Measurements from ENCODE around the gene GPR183.

Gene GPR183

DNA sequence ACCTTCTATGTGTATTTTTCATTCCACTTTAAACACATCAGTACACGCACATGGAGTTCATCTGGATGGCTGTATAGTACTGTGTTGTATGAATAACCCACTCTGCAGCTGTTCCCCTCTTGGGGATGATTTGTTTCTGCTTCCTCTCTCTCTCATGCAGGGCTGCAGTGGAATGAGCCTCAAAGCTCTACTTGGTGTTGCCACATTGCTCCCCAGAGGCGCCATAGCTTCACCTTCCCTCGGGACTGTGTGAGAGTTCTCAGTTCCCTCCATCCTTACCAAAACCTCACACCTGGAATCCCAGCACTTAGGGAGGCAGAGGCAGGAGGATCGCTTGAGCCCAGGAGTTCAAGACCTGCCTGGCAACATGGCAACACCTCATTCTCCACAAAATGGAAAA, 28.4 kb upstream of the GPR183 start:
- no peak for DNase-seq

GRCh38 chr13:99335087-99335486, 27.9 kb upstream of the GPR183 start:
- no peak for DNase-seq

GRCh38 chr13:99334221-99334620, 27.0 kb upstream of the GPR183 start:
- no peak for DNase-seq

- DNase-seq = no peak
Measured at GRCh38 chr13:99332456-99332855, 25.3 kb upstream of the GPR183 start.

- DNase-seq = no peak
Measured at GRCh38 chr13:99331881-99332293, 24.7 kb upstream of the GPR183 start.

DNA sequence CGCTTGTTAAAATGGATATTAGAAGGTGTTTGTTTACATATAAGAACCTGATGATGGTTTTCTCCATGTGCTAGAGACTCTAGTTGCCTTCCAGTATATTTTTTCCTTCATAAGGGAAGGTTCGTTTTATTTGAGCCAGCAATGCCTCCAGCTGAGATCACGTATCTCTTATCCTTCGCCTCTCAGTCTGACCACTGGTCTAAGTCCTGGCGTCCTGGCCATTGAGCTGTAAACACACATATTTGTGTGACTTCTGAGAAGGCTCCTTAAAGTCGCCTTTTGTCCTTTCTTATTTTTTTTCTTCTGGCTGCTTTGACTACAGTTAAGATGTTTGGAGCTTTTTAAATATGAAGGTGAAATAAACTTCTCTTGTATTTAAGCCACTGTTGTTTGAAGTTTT, 23.7 kb upstream of the GPR183 start:
- DNase-seq = no peak

GRCh38 chr13:99329477-99329876, 22.3 kb upstream of the GPR183 start:
- no peak for DNase-seq

- DNase-seq = no peak
Measured at GRCh38 chr13:99327761-99328160, 20.6 kb upstream of the GPR183 start.

DNA sequence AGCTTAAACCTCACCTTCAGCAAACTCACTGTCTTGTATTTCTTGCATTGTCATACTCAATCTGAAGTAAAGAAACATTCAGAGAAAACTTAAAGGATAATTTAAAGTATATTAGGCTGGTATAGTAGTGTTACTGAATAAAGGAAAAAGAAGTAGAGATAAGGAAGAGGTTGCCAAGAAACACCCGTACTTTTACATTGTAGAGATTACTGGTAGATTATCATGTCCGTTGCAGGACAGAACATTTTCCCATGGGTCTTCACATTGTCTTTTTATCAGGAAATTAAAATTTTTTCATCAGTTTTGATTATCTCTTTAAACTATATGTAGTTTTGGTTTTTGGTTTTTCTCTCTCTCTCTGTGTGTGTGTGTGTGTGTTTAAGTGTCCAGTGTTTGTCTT, 19.9 kb upstream of the GPR183 start:
- DNase-seq = no peak

DNA sequence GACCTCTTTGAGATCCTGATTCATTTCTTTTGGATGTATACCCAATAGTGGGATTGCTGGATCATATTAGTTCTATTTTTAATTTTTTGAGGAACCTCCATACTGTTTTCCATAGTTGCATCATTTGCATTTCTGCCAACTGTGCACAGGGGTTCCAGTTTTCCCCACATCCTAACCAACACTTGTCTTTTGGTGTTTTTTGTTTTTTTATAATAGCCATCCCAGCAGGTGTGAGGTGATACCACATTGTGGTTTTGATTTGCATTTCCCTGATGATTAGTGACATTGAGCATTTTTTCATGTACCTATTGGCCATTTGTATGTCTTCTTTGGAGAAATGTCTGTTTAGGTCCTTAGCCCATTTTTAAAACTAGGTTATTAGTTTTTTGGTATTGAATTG, 18.8 kb upstream of the GPR183 start:
- DNase-seq = no peak

- no peak for DNase-seq
Measured at GRCh38 chr13:99323488-99323887, 16.3 kb upstream of the GPR183 start.

DNA sequence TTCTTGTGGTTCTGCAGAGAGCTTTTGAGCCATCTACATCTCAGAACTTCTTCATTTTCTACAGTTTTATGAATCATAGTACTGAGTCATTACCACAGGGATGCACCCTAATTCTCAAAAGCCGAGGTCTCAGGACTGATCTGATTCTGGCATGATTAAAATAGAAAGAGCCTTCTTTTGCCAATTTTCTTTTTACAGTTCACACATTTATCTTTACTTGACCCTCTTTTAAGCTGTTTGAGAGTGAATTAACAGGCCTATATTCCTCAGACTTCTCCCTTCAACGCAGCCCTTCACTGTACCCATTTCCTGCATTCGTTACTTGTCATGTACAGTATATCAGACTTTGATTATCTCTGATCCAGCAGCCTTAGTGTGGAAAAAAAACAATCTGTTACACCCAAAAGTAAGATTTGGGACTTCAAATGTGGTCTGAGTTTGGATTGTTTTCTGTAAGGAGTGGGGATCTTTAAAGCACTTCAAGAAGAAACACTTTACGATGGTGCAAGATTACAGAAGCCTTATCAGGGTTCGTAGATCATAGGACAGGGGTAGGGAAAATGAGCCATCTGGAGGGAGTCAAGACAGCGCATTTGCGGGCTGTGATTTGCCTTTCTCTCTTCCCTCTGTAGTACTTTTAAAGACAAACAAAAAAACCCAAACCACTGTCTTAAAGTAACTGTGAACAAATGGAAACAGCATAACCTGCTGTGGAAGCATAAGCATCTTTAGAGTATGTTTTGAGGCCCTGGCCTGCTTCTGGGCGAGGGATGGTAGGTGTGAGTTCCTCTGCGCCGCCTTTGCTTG, 15.3 kb upstream of the GPR183 start:
- no peak for DNase-seq

DNA sequence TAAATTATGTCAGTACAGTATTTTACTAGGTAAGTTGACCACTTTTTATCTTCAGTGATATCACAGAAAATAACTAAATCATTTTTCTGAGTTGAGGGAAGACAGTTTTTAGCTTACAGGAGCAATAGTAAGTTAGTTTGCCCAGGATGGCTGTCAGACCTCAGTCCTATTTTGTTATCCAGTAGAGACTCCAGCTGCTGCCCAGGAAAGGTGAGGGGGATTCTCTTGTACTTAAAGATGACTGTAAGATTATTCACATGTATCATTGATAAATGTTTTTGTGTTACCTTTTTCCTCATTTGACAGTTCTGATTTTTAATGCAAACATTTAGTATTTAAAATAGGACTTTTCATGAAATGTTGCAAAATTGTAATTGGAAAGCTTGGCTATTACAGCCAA, 14.5 kb upstream of the GPR183 start:
- no peak for DNase-seq

DNA sequence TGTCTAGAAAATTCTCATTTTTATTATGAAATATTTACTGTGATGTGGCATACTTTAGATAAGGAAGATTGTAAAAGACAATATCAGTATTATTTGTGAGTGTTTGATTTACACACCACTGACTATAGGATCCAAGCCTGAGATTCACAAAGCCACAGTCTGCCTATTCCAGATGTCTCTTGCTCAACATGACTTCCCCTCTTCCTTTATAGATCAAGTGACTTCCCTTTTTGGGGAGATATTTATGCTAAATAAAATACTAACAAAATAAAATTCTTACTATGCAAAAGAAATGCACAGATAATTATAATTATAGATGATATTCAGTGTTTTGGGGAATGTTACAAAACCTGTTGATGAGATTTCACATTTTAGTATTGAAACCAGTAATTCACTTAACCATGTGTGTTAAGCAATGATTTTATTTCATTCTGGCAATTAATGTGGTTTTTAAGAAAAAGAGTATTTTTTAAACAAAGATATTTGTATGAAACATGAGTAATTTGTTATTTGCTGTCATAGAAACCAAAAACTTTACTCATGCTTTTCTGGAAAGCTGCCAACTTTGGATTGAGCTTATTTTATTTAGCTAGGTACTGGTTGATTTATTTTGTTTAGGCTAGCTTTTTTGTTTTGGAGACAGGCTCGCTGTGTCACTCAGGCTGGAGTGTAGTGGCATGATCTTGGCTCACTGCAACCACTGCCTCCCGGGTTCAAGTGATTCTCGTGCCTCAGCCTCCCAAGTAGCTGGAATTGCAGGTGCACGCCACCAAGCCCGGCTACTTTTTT, 13.7 kb upstream of the GPR183 start:
- peak; percentile 64 for DNase-seq

- DNase-seq = no peak
Measured at GRCh38 chr13:99316657-99317256, 9.6 kb upstream of the GPR183 start.

DNA sequence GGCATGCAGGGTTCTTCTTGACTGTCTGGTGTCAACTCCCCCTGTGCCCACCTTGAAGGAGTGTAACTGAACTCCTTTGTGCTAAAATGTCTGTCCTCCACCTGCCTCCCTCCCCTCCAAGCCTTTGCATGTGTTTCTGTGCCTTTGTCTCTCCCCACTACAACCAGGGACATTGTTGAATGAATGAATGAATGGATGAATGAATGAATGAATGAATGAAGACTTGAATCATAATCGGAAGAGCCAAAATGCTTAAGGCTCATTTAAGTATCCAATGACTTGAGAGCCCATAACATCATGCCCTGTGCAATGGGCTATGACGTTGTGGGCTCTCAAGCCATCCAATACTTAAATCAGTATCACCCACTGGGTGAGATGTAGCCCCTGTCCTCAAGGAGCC, 9.0 kb upstream of the GPR183 start:
- no peak for DNase-seq

DNA sequence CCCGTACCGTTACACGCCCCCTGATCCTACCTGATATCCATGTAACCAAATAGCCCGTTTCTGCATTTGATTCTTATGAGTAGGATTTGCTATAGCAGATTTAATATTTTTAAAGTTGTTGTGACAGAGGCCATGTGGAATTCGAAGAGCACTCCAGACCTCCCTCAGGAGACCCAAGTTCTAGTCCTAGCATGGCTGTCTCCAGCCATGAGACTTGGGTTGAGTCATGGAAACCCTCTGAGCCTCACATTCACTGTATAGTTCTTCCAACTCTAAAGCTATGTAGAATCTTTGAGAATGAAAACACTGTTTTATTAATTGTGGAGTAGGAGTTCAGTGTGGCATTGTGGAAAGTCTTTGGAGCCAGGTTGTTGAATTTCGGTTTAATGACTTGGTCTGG, 8.0 kb upstream of the GPR183 start:
- no peak for DNase-seq

DNA sequence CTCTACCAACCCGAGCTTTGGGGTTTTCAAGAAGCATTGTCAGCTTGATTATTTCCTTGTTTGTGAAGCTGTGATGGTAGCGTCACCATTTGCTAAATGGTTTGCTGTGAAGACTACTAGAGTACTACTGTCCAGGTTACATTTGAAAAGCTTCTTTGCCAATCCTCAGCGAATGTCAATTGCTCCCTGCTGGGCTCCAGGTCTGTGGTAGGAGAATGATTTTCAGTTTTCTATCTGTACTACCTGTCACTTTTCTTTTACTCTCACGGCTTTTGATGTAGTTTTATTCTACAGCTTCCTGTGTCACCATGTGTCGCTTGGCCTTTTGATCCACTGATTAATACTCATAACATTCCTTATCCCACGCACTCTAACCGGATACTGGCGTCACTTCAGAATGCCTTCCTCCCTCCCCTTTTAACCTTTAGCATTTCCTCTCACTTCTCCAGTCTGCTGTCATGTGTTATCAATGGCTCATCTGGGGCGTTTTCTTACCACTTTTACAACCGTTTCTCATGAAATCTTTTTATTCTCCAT, 7.5 kb upstream of the GPR183 start:
- DNase-seq = peak; percentile 57

DNA sequence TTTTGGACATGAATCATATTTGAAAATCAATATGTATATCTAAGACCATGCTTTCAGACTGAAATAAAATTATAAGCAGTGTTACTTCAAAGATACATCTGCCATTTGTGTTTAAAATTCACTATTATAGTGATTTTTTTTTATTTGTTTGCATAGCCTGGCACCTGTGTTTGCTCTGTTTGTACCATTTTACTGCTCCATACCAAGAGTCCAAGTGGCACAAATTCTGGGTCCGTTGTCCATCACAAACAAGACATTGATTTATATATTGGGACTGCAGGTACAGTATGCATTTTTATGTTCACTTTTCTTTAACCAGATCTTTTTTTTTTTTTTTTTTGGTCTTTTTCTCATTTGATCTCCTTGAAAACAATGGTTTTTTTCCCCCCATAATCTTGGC, 6.7 kb upstream of the GPR183 start:
- DNase-seq = no peak

DNA sequence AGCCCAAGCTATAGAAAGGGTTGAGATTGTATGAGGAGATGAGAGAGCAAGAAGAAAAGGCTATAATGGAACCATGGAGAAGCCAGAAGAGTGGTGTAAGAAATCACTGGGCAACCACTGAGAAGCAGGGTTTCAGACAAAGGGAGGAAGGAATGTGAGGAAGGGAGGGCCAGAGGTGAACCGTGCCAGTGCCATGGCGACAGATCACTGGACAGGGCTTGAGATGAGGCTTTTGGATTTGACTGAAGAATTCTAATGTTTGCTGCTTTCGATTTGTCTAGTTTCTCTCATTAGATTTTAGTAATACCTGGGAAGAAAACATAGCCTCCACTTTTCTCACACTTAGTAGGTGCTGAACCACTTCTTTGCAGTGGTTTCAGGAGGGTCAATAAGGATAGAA, 6.3 kb upstream of the GPR183 start:
- no peak for DNase-seq

GRCh38 chr13:99312493-99312883, 5.3 kb upstream of the GPR183 start:
- peak; percentile 84 for DNase-seq

DNA sequence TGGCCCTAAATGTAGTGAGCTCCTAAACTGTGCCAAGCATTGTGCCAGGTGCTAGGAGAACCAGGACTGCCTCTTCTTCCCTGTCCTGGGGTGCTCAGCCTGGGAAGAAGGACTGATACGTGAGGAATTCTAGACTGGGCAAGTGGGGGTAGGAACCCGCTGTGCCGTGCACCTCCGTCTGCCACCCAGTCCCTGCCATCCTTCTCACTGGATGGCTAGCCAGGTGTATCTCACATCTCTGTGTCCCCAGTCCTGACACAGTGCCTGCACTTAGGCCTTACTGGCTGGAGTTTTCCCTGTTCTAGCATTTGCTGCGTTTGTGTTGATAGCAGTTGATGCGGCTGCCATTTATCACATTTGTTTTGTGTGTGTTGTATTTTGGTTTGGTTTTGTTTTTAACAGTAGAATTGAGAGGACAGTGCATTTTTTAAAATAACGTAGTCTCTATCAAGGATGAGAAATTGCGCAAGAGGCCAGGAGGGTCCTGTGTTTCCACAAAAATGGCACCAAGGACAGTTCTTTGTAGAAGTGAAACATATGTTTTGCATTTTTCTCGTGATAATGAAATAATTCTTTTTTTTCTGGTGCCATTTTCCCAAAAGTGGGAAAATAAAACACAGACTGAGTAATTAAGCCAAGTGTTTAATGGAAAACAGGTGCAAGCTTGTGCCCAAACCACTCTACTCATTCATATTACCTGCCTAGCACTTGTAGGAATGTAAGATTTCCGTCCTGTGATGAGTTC, 4.7 kb upstream of the GPR183 start:
- DNase-seq = no peak

DNA sequence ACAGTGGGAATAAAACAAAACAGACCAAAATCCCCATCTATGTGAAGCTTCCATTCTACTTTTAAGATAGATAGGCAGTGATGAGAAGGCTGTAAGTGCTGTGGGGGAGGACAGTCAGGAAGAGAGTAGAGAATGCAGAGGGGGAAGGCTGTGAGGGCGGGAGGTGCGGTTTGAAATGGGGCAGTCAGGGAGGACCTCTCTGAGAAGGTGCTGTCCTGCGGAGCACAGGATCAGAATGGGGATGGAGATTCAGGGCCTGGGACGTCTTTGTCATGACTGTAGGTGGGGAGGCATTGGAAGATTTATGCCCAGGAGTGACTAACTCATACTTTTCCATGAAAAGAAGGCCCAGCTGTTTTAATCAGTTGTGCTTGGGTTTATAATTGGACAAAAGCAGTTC, 3.9 kb upstream of the GPR183 start:
- no peak for DNase-seq

All from CD4-positive, alpha-beta T cell treated with Interleukin-15 for 1 hour (primary cell).